ENCODE results near the gene CRLF1.

Gene CRLF1

GRCh38 chr19:18608805-18609716 lies 2.5 kb upstream of the CRLF1 start:
- H3K79me2 ChIP-seq (ENCODE audit: insufficient read depth, low read length) = no peaks in the 10 kb centered on the region
- no peaks in the 10 kb centered on the region for H3K36me3 ChIP-seq (ENCODE audit: insufficient read depth, low read length)
- no peak overlapping the region for H3K4me3 ChIP-seq (ENCODE audit: low read length, poor library complexity, severe bottlenecking)
- no peaks in the 10 kb centered on the region for H3K9me2 ChIP-seq (replicated peaks; ENCODE audit: low read depth, low read length)
- H3K4me2 ChIP-seq (ENCODE audit: low read depth, low read length, poor library complexity, severe bottlenecking) = no peak overlapping the region
- no peak overlapping the region for H2AFZ ChIP-seq (ENCODE audit: low read length)
- H3K9ac ChIP-seq (ENCODE audit: low read depth, low read length, poor library complexity, severe bottlenecking) = no peak overlapping the region
- H4K20me1 ChIP-seq (ENCODE audit: insufficient read depth, low read length, poor library complexity, severe bottlenecking) = no peaks in the 10 kb centered on the region
- no peaks in the 10 kb centered on the region for H3K27me3 ChIP-seq (ENCODE audit: insufficient read depth, low read length, poor library complexity, severe bottlenecking)
- H3K4me1 ChIP-seq (ENCODE audit: insufficient read depth, low read length, poor library complexity, severe bottlenecking) = no peaks in the 10 kb centered on the region
- no peaks in the 10 kb centered on the region for H3F3A ChIP-seq (ENCODE audit: low read depth)
- H3K9me3 ChIP-seq (ENCODE audit: insufficient read depth, low read depth, low read length) = no peaks in the 10 kb centered on the region
- no peak for TF ChIP-seq CTCF (conservative IDR thresholded peaks at IDR 0.05; ENCODE audit: low read length)
- TF ChIP-seq EZH2phosphoT487 (IDR thresholded peaks at IDR 0.05; ENCODE audit: borderline replicate concordance) = no peak

GRCh38 chr19:18608102-18608804 lies 1.7 kb upstream of the CRLF1 start:
- no peaks in the 10 kb centered on the region for H4K20me1 ChIP-seq (ENCODE audit: insufficient read depth, low read length, poor library complexity, severe bottlenecking)
- no peaks in the 10 kb centered on the region for H3K9me2 ChIP-seq (replicated peaks; ENCODE audit: low read depth, low read length)
- no peaks in the 10 kb centered on the region for H3K79me2 ChIP-seq (ENCODE audit: insufficient read depth, low read length)
- no peaks in the 10 kb centered on the region for H3K36me3 ChIP-seq (ENCODE audit: insufficient read depth, low read length)
- no peak overlapping the region for H3K9ac ChIP-seq (ENCODE audit: low read depth, low read length, poor library complexity, severe bottlenecking)
- no peak overlapping the region for H2AFZ ChIP-seq (ENCODE audit: low read length)
- TF ChIP-seq CTCF (conservative IDR thresholded peaks at IDR 0.05; ENCODE audit: low read length) (no peak), EZH2phosphoT487 (IDR thresholded peaks at IDR 0.05; ENCODE audit: borderline replicate concordance) (no peak)
- no peak overlapping the region for H3K4me2 ChIP-seq (ENCODE audit: low read depth, low read length, poor library complexity, severe bottlenecking)
- no peak overlapping the region for H3K4me3 ChIP-seq (ENCODE audit: low read length, poor library complexity, severe bottlenecking)
- H3F3A ChIP-seq (ENCODE audit: low read depth) = no peaks in the 10 kb centered on the region
- H3K4me1 ChIP-seq (ENCODE audit: insufficient read depth, low read length, poor library complexity, severe bottlenecking) = no peaks in the 10 kb centered on the region
- H3K27me3 ChIP-seq (ENCODE audit: insufficient read depth, low read length, poor library complexity, severe bottlenecking) = no peaks in the 10 kb centered on the region
- no peaks in the 10 kb centered on the region for H3K9me3 ChIP-seq (ENCODE audit: insufficient read depth, low read depth, low read length)

- no peak overlapping the region for H3K9ac ChIP-seq (ENCODE audit: low read depth, low read length, poor library complexity, severe bottlenecking)
- H3F3A ChIP-seq (ENCODE audit: low read depth) = no peaks in the 10 kb centered on the region
- H3K36me3 ChIP-seq (ENCODE audit: insufficient read depth, low read length) = no peaks in the 10 kb centered on the region
- H3K27me3 ChIP-seq (ENCODE audit: insufficient read depth, low read length, poor library complexity, severe bottlenecking) = no peaks in the 10 kb centered on the region
- no peaks in the 10 kb centered on the region for H3K4me1 ChIP-seq (ENCODE audit: insufficient read depth, low read length, poor library complexity, severe bottlenecking)
- no peak overlapping the region for H3K4me3 ChIP-seq (ENCODE audit: low read length, poor library complexity, severe bottlenecking)
- no peaks in the 10 kb centered on the region for H3K79me2 ChIP-seq (ENCODE audit: insufficient read depth, low read length)
- H2AFZ ChIP-seq (ENCODE audit: low read length) = no peak overlapping the region
- H3K4me2 ChIP-seq (ENCODE audit: low read depth, low read length, poor library complexity, severe bottlenecking) = no peak overlapping the region
- no peaks in the 10 kb centered on the region for H3K9me2 ChIP-seq (replicated peaks; ENCODE audit: low read depth, low read length)
- TF ChIP-seq EZH2phosphoT487 (IDR thresholded peaks at IDR 0.05; ENCODE audit: borderline replicate concordance) = no peak
- no peak for TF ChIP-seq CTCF (conservative IDR thresholded peaks at IDR 0.05; ENCODE audit: low read length)
- no peaks in the 10 kb centered on the region for H3K9me3 ChIP-seq (ENCODE audit: insufficient read depth, low read depth, low read length)
- H4K20me1 ChIP-seq (ENCODE audit: insufficient read depth, low read length, poor library complexity, severe bottlenecking) = no peaks in the 10 kb centered on the region
Observed at GRCh38 chr19:18607226-18608101, 865 bp upstream of the CRLF1 start.

Measured in Loucy (cell line).